Measurements from ENCODE around the gene RAB6A. TPM values are rescaled to one million over a fixed set of nuclear protein-coding genes. Genes with fewer than 3 reads are reported as not detected.
"Not testable (repeated sequence)": the region's sequence is repeated elsewhere in the genome, so short reads cannot be mapped to it uniquely, and the experiment has no call there.

Gene RAB6A
- total RNA-seq, 1 experiment from 2014 or later, result 121 TPM

DNA sequence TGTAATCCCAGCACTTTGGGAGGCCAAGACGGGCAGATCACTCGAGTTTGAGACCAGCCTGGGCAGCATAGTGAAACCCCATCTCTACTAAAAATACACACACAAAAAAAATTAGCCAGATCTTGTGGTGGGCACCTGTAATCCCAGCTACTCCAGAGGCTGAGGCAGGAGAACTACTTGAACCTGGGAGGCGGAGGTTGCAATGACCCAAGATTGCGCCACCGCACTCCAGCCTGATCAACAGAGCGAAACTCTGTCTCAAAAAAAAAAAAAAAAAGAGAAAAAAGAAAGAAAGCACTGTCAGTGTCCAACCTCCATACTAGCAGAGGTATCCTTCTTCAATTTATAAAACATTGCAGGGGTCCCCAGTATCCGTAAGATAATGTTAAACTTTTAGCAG, 17.8 kb downstream of the RAB6A start (continued):
- TF ChIP-seq YY1 (IDR thresholded peaks at IDR 0.05; ENCODE audit: extremely low read depth, insufficient replicate concordance, low read depth, low read length), result no peak
- no peak for TF ChIP-seq POLR2A (IDR thresholded peaks at IDR 0.05; ENCODE audit: borderline replicate concordance, extremely low read depth, insufficient read depth, insufficient read length)
- TF ChIP-seq TCF7L2 (IDR thresholded peaks at IDR 0.05; ENCODE audit: borderline replicate concordance, extremely low read depth, insufficient read depth, insufficient read length), result no peak
- TF ChIP-seq CBX3 (IDR thresholded peaks at IDR 0.05; ENCODE audit: low read depth), result no peak

DNA sequence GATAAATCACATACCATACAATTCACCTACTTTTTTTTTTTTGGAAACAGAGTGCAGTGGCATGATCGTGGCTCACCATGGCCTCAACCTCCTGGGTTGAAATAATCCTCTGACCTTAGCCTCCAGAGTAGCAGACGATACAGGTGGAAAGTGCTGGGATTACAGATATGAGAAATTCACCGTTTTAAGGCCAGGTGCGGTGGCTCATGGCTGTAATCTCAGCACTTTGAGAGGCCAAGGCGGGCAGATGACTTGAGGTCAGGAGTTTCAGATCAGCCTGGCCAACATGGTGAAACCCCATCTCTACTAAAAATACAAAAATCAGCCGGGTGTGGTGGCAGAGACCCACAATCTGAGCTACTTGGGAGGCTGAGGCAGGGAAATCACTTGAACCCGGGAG, 24.9 kb downstream of the RAB6A start:
- H3K27ac ChIP-seq (ENCODE audit: low read depth, low read length); intact Hi-C loops (cut with micrococcal nuclease); DNase-seq (ENCODE audit: low read depth, low spot score); H3K9me3 ChIP-seq (ENCODE audit: control insufficient read depth in 1 of 2, insufficient read depth in 1 of 2, low read depth in 1 of 2, low read length in 2 of 2); H3K4me2 ChIP-seq (ENCODE audit: low read length); H3K4me3 ChIP-seq (replicated peaks in 1 of 2; ENCODE audit: low read depth in 1 of 2, low read length in 2 of 2); H3K9ac ChIP-seq (ENCODE audit: low read length); H2AFZ ChIP-seq (ENCODE audit: low read depth, low read length, poor library complexity, severe bottlenecking); H3K4me1 ChIP-seq (ENCODE audit: control insufficient read depth in 1 of 2, insufficient read depth in 2 of 2, low read length in 2 of 2); POLR2A ChIA-PET; ATAC-seq; H3K36me3 ChIP-seq (ENCODE audit: control insufficient read depth in 1 of 2, insufficient read depth in 2 of 2, low read length in 2 of 2); BruUV-seq (replicated peaks); RAD21 ChIA-PET (ENCODE audit: low non-redundant PET in 1 of 2, low total read pairs in 2 of 2, uncharacterized antibody in 2 of 2, unreplicated experiment in 2 of 2); H3K27me3 ChIP-seq (ENCODE audit: insufficient read depth, low read length); H4K20me1 ChIP-seq (ENCODE audit: insufficient read depth); CTCF ChIA-PET; H3K9me2 ChIP-seq (ENCODE audit: insufficient read depth): not testable (repeated sequence)
- H3K79me2 ChIP-seq (ENCODE audit: insufficient read depth, low read length), result peaks cover 78% of the 10 kb centered on the region

DNA sequence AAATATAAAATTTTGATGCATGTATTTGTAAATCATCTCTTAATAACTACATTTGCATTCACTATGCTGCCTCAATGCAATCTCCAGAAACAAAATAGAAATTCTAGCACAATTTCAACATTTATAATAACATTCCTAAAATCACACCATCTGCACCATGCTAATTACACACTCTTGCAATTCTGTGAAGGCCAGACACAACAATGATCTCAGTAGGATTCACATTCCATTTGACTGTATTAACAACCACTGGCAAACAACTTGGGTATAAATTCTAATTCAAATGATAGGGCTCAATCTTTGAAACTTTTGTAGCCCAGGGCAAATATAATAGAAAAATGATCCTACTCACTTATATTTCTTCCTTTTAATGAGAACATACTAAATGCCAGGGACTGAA, 25.9 kb downstream of the RAB6A start:
- no TSS peak for BruUV-seq (replicated peaks)
- no peak for ATAC-seq
- POLR2A ChIA-PET, result no interaction called here

DNA sequence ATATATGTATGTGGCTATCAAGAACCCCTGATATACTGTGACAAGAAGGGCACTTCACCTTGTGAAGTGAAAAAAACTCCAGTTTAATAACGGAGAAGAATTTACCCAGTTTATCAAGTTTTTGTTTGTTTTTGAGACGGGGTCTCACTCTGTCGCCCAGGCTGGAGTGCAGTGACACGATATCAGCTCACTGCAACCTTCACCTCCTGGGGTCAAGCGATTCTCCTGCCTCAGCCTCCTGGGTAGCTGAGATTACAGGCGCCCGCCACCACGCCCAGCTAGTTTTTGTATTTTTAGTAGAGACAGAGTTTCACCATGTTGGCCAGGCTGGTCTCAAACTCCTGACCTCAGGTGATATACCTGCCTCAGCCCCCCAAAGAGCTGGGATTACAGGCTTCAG, 26.9 kb downstream of the RAB6A start:
- ATAC-seq; H3K27ac ChIP-seq (ENCODE audit: low read depth, low read length); CTCF ChIA-PET: not testable (repeated sequence)

More for the DNA sequence above, 25.9 kb downstream of the RAB6A start:
- H3K4me2 ChIP-seq (ENCODE audit: low read length), result no peak overlapping the region
- no peaks in the 10 kb centered on the region for H3K27me3 ChIP-seq (ENCODE audit: insufficient read depth, low read length)
- DNase-seq (ENCODE audit: low read depth, low spot score), result no peak
- no peak overlapping the region for H3K27ac ChIP-seq (ENCODE audit: low read depth, low read length)
- no peaks in the 10 kb centered on the region for H3K9me2 ChIP-seq (ENCODE audit: insufficient read depth)
- intact Hi-C loops (cut with micrococcal nuclease), result no loop called here
- no peak overlapping the region for H3K9ac ChIP-seq (ENCODE audit: low read length)
- CTCF ChIA-PET, result no interaction called here
- TF ChIP-seq CBX3 (IDR thresholded peaks at IDR 0.05; ENCODE audit: low read depth) (no peak), ELF1 (IDR thresholded peaks at IDR 0.05; ENCODE audit: borderline replicate concordance, low read depth) (no peak), ATF3 (IDR thresholded peaks at IDR 0.05) (no peak), POLR2AphosphoS5 (IDR thresholded peaks at IDR 0.05; ENCODE audit: low read depth, low read length) (no peak), FOSL1 (IDR thresholded peaks at IDR 0.05; ENCODE audit: low read depth) (no peak)
- no peaks in the 10 kb centered on the region; the same call in 1 of the 2 replicates for H4K20me1 ChIP-seq (ENCODE audit: insufficient read depth)
- H3K4me3 ChIP-seq (replicated peaks in 1 of 2; ENCODE audit: low read depth in 1 of 2, low read length in 2 of 2), result no peak overlapping the region
- no peak overlapping the region for H2AFZ ChIP-seq (ENCODE audit: low read depth, low read length, poor library complexity, severe bottlenecking)
- H3K79me2 ChIP-seq (ENCODE audit: insufficient read depth, low read length), result peaks cover 77% of the 10 kb centered on the region
- RAD21 ChIA-PET (ENCODE audit: low non-redundant PET in 1 of 2, low total read pairs in 2 of 2, uncharacterized antibody in 2 of 2, unreplicated experiment in 2 of 2), result no interaction called here
- no peaks in the 10 kb centered on the region for H3K9me3 ChIP-seq (ENCODE audit: control insufficient read depth in 1 of 2, insufficient read depth in 1 of 2, low read depth in 1 of 2, low read length in 2 of 2)
- H3K36me3 ChIP-seq (ENCODE audit: control insufficient read depth in 1 of 2, insufficient read depth in 2 of 2, low read length in 2 of 2), result 0 out of 4 replicates have a peak, but pooled peaks cover 0 to 4% of the 10 kb centered on the region in 2 experiments
- H3K4me1 ChIP-seq (ENCODE audit: control insufficient read depth in 1 of 2, insufficient read depth in 2 of 2, low read length in 2 of 2), result peaks cover 0 to 4% of the 10 kb centered on the region in 2 experiments; a peak in 2 of 4 replicates

More for the DNA sequence above, 26.9 kb downstream of the RAB6A start:
- RAD21 ChIA-PET (ENCODE audit: low non-redundant PET in 1 of 2, low total read pairs in 2 of 2, uncharacterized antibody in 2 of 2, unreplicated experiment in 2 of 2); H3K4me3 ChIP-seq (replicated peaks in 1 of 2; ENCODE audit: low read depth in 1 of 2, low read length in 2 of 2); H4K20me1 ChIP-seq (ENCODE audit: insufficient read depth); H2AFZ ChIP-seq (ENCODE audit: low read depth, low read length, poor library complexity, severe bottlenecking); H3K4me1 ChIP-seq (ENCODE audit: control insufficient read depth in 1 of 2, insufficient read depth in 2 of 2, low read length in 2 of 2); DNase-seq (ENCODE audit: low read depth, low spot score); H3K9ac ChIP-seq (ENCODE audit: low read length); BruUV-seq (replicated peaks); H3K27me3 ChIP-seq (ENCODE audit: insufficient read depth, low read length); H3K9me2 ChIP-seq (ENCODE audit: insufficient read depth); H3K36me3 ChIP-seq (ENCODE audit: control insufficient read depth in 1 of 2, insufficient read depth in 2 of 2, low read length in 2 of 2); intact Hi-C loops (cut with micrococcal nuclease); H3K9me3 ChIP-seq (ENCODE audit: control insufficient read depth in 1 of 2, insufficient read depth in 1 of 2, low read depth in 1 of 2, low read length in 2 of 2); H3K4me2 ChIP-seq (ENCODE audit: low read length); POLR2A ChIA-PET: not testable (repeated sequence)
- H3K79me2 ChIP-seq (ENCODE audit: insufficient read depth, low read length), result peaks cover 70% of the 10 kb centered on the region
